ENCODE measurements around the gene SHH. TPM values are rescaled to one million over a fixed set of nuclear protein-coding genes. Genes with fewer than 3 reads are reported as not detected.

SHH gene
- total RNA-seq, 1 donor from 2014 or later, result 0.16 TPM

DNA sequence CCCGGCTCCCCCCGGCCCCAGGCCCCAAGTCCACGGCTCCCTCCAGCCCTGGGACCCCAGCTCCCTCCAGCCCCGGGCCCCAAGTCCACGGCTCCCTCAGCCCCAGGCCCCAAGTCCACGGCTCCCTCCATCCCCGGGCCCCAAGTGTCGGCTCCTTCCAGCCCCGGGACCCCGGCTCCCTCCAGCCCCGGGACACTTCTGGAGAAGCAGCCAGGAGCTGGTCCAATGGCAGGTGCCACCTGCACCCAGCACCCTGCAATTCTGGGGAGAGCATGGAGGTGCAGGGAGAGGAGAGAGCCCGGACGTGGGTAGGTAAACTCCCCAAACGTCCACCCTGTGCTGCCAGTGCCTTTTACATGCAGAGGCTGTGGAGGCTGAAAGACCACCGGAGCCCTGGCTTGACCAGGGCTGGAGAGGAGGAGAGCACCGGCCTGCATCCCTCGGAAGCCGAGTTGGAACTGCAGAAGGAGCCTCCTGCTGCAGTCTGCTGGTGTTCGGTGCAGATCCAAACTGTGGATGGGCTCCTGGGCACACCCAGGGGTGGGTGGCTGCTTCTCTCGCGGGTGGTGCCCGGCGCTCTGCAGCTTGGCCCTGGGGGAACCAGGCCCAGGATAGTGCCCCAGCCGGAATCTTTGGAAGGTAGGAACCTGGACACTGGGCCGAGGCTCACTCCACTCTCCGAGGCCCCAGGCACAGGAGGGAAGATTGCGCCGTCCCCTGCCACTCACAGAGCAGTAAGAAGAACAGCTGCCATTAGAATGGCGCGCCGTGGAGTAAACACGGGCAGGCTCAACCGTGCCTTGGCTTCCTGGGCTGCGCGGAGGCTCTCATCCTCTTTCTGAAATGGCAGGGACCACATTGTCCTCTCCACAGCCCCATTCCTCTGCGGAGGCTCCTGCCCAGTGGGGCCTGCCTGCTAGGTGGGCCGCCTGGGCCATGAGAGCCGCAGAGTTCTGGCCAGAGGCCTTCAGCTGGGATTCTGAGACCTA, 14.7 kb downstream of the SHH start:
- H3K27me3 ChIP-seq (ENCODE audit: insufficient read depth, low read length), result peaks cover 37% of the 10 kb centered on the region
- DNase-seq (ENCODE audit: low read depth) (no peak), FAIRE-seq (no peak)
- Mint-ChIP-seq H3K36me3 (ENCODE audit: low read depth, unreplicated experiment) (peaks cover 2% of the 10 kb centered on the region), H3K27ac (ENCODE audit: unreplicated experiment) (no peak overlapping the region), H3K9me3 (ENCODE audit: unreplicated experiment) (peaks cover 3% of the 10 kb centered on the region), H3K4me3 (ENCODE audit: unreplicated experiment) (no peak overlapping the region), H3K4me1 (ENCODE audit: low read depth, unreplicated experiment) (no peaks in the 10 kb centered on the region), H3K27me3 (ENCODE audit: low read depth, unreplicated experiment) (peaks cover 56% of the 10 kb centered on the region)
- H3K79me2 ChIP-seq (ENCODE audit: insufficient read depth, low read length), result no peaks in the 10 kb centered on the region
- no peak overlapping the region for H3K27ac ChIP-seq (ENCODE audit: low read depth, low read length)
- H4K20me1 ChIP-seq (ENCODE audit: insufficient read depth, low read length), result no peaks in the 10 kb centered on the region
- no peak overlapping the region for H3K9ac ChIP-seq (ENCODE audit: low read length)
- H3K4me1 ChIP-seq (ENCODE audit: insufficient read depth, low read length), result no peaks in the 10 kb centered on the region
- H3K4me3 ChIP-seq (ENCODE audit: insufficient read depth, low read depth, low read length), result no peak overlapping the region
- H3K9me3 ChIP-seq (ENCODE audit: insufficient read depth, low read depth, low read length), result peaks cover 4% of the 10 kb centered on the region
- H3K36me3 ChIP-seq (ENCODE audit: insufficient read depth, low read length), result no peaks in the 10 kb centered on the region
- H2AFZ ChIP-seq (ENCODE audit: low read depth, low read length), result no peak overlapping the region
- no peak overlapping the region for H3K4me2 ChIP-seq (ENCODE audit: low read length)
- TF ChIP-seq CTCF (IDR thresholded peaks at IDR 0.05; ENCODE audit: insufficient read depth, low read depth, low read length) (no peak), EZH2 (IDR thresholded peaks at IDR 0.05; ENCODE audit: insufficient read depth, low read length) (no peak)

DNA sequence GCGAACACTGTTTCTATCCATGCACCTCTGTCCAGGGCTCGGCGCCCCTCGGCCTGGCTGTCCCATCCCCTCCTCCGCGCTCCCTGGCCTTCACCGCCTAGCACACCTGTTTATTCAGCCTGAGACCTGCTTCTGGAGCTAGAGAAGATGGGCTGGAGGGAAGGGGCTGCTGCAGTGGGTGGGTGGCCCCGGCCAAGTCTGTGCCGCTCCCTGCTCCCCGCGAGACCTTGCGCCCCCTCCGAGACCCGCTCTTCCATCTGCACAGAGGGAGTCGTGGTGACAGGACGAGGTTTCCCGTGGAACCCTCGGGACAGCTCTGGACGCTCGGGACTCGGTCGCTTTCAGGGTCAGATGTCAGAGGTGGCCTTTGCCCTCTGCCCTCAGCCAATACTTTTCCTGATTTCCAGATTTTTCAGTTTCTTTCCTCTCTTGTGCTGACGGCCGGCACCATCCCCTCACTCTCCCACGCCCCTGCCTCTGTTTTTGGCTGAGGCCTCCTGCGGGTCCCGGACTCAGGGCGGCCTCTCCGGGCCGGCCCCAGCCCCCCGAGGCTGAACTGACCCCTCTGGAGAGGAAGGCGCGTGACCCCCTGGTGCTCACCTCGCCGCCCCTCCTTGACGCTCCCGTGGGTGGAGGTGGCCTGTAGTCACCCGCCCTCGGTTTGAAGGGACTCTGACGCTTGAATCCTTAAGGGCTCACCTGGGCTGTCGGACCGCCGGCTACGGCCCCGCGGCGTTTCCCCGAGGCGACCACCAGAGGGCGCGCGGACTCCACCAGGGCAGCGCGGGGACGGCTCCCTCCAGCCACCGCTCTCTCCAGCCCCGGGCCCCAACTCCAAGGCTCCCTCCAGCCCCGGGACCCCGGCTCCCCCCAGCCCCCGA, 15.6 kb downstream of the SHH start:
- Histone ChIP-seq H3K79me2 (ENCODE audit: insufficient read depth, low read length) (no peaks in the 10 kb centered on the region), H3K36me3 (ENCODE audit: insufficient read depth, low read length) (no peaks in the 10 kb centered on the region), H3K9ac (ENCODE audit: low read length) (no peak overlapping the region), H2AFZ (ENCODE audit: low read depth, low read length) (no peak overlapping the region), H3K4me1 (ENCODE audit: insufficient read depth, low read length) (no peaks in the 10 kb centered on the region), H3K27ac (ENCODE audit: low read depth, low read length) (no peak overlapping the region), H4K20me1 (ENCODE audit: insufficient read depth, low read length) (no peaks in the 10 kb centered on the region), H3K4me2 (ENCODE audit: low read length) (peak overlapping the region; percentile 59), H3K4me3 (ENCODE audit: insufficient read depth, low read depth, low read length) (no peak overlapping the region), H3K27me3 (ENCODE audit: insufficient read depth, low read length) (peaks cover 28% of the 10 kb centered on the region), H3K9me3 (ENCODE audit: insufficient read depth, low read depth, low read length) (peaks cover 4% of the 10 kb centered on the region)
- no peaks in the 10 kb centered on the region for H3K4me1 Mint-ChIP-seq (ENCODE audit: low read depth, unreplicated experiment)
- peaks cover 2% of the 10 kb centered on the region for H3K36me3 Mint-ChIP-seq (ENCODE audit: low read depth, unreplicated experiment)
- TF ChIP-seq EZH2 (IDR thresholded peaks at IDR 0.05; ENCODE audit: insufficient read depth, low read length) (no peak), CTCF (IDR thresholded peaks at IDR 0.05; ENCODE audit: insufficient read depth, low read depth, low read length) (peak; percentile 40)
- peaks cover 51% of the 10 kb centered on the region for H3K27me3 Mint-ChIP-seq (ENCODE audit: low read depth, unreplicated experiment)
- FAIRE-seq, result no peak
- no peak overlapping the region for H3K4me3 Mint-ChIP-seq (ENCODE audit: unreplicated experiment)
- no peak for DNase-seq (ENCODE audit: low read depth)
- no peak overlapping the region for H3K27ac Mint-ChIP-seq (ENCODE audit: unreplicated experiment)
- H3K9me3 Mint-ChIP-seq (ENCODE audit: unreplicated experiment), result peaks cover 5% of the 10 kb centered on the region
